MM.1S (cell line): ENCODE data around the gene CNOT2.

ENCODE experiments used
- DNase-seq: peaks from one replicate; pipeline ENCODE4 v3.0.0-alpha.2; 2015
- H2AFZ ChIP-seq: fragments of 300-600 bp; sonication (generic); 2 replicates; pipeline ENCODE4 v1.6.0; 2016; ENCODE audit warnings: antibody characterized with exemption, low read length
- H3F3A ChIP-seq: fragments of 300-600 bp; sonication (generic); 2 replicates; pipeline ENCODE4 v1.6.1; 2016; ENCODE audit warnings: mild to moderate bottlenecking, antibody characterized with exemption, low read length, moderate library complexity, mixed read lengths; ENCODE audit not compliant: insufficient read depth
- H3K27ac ChIP-seq: fragments of 300-600 bp; sonication (generic); 2 replicates; pipeline ENCODE4 v1.5.1; 2016; ENCODE audit warnings: mild to moderate bottlenecking, low read length
- H3K27me3 ChIP-seq: fragments of 300-600 bp; sonication (generic); replicated peaks from 2 replicates; pipeline ENCODE4 v1.6.0; 2016; ENCODE audit warnings: low read length; ENCODE audit not compliant: insufficient read depth
- H3K36me3 ChIP-seq: fragments of 300-600 bp; sonication (generic); replicated peaks from 2 replicates; pipeline ENCODE4 v1.6.1; 2016; ENCODE audit warnings: mild to moderate bottlenecking, low read length, mixed read lengths; ENCODE audit not compliant: insufficient read depth
- H3K4me1 ChIP-seq: fragments of 300-600 bp; sonication (generic); 2 replicates; pipeline ENCODE4 v1.6.1; 2016; ENCODE audit warnings: low read length, mixed read lengths
- H3K4me2 ChIP-seq: fragments of 300-600 bp; sonication (generic); 2 replicates; pipeline ENCODE4 v1.6.0; 2016; ENCODE audit warnings: low read depth, low read length
- H3K4me3 ChIP-seq: fragments of 300-600 bp; sonication (generic); 2 replicates; pipeline ENCODE4 v1.5.1; 2016; ENCODE audit warnings: low read length, mixed read lengths
- H3K79me2 ChIP-seq: fragments of 300-600 bp; sonication (generic); 2 replicates; pipeline ENCODE4 v1.6.1; 2016; ENCODE audit warnings: mixed run types, low read length, mixed read lengths
- H3K9ac ChIP-seq: fragments of 300-600 bp; sonication (generic); 2 replicates; pipeline ENCODE4 v1.6.1; 2016; ENCODE audit warnings: low read length, mixed read lengths
- H3K9me2 ChIP-seq: fragments of 300-600 bp; sonication (generic); replicated peaks from 2 replicates; pipeline ENCODE4 v1.6.1; 2016; ENCODE audit warnings: mild to moderate bottlenecking, low read length, mixed read lengths; ENCODE audit not compliant: insufficient read depth
- H3K9me3 ChIP-seq: fragments of 300-600 bp; sonication (generic); replicated peaks from 2 replicates; pipeline ENCODE4 v1.6.1; 2016; ENCODE audit warnings: mild to moderate bottlenecking, low read length, mixed read lengths; ENCODE audit not compliant: insufficient read depth
- H4K20me1 ChIP-seq: fragments of 300-600 bp; sonication (generic); 2 replicates; pipeline ENCODE4 v1.6.1; 2016; ENCODE audit warnings: mild to moderate bottlenecking, low read length, moderate library complexity, mixed read lengths; ENCODE audit not compliant: insufficient read depth
- EZH2 ChIP-seq: fragments of 300-600 bp; sonication (generic); optimal IDR thresholded peaks from 2 replicates; pipeline ENCODE3; 2017; ENCODE audit warnings: low read depth, mild to moderate bottlenecking, antibody characterized with exemption, low read length, mixed read lengths
- EZH2phosphoT487 ChIP-seq: fragments of 300-600 bp; sonication (generic); IDR thresholded peaks from 2 replicates; pipeline ENCODE4 v1.6.1; 2018; ENCODE audit warnings: antibody characterized with exemption, low read length
- TF ChIP-seq, protein P1 (sequence below): fragments of 300-600 bp; sonication (generic); IDR thresholded peaks from 2 replicates; pipeline ENCODE4 v1.5.1; 2016; ENCODE audit warnings: antibody characterized with exemption, low read length, mixed read lengths

CNOT2 gene

DNA sequence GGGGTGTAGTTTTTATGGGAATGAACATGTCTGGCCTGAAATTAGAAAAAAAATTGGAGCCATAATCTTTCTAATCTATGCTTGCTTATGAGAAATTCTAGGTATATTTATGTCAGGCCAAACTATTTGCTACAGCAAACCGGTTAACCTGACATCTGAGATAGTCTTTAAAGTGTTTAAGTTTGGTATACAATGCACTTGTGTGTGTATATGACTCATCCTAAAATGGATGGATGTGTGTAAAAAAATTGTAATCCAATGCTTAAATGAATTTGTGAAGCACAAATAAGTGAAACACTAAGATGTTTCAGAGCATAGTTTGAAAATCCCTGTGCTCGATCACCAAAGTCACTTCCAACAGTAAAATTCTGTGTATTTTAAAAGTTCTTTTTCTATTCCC is 6.7 kb downstream of the CNOT2 start:
- TF ChIP-seq EZH2phosphoT487, result no peak
- TF ChIP-seq, protein P1, sequence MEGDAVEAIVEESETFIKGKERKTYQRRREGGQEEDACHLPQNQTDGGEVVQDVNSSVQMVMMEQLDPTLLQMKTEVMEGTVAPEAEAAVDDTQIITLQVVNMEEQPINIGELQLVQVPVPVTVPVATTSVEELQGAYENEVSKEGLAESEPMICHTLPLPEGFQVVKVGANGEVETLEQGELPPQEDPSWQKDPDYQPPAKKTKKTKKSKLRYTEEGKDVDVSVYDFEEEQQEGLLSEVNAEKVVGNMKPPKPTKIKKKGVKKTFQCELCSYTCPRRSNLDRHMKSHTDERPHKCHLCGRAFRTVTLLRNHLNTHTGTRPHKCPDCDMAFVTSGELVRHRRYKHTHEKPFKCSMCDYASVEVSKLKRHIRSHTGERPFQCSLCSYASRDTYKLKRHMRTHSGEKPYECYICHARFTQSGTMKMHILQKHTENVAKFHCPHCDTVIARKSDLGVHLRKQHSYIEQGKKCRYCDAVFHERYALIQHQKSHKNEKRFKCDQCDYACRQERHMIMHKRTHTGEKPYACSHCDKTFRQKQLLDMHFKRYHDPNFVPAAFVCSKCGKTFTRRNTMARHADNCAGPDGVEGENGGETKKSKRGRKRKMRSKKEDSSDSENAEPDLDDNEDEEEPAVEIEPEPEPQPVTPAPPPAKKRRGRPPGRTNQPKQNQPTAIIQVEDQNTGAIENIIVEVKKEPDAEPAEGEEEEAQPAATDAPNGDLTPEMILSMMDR, result no peak
- Histone ChIP-seq H3K4me2 (no peak overlapping the region), H3K27me3 (no peaks in the 10 kb centered on the region), H3K4me1 (peaks cover 15% of the 10 kb centered on the region), H3K36me3 (no peaks in the 10 kb centered on the region; the same call in 1 of the 2 replicates), H3K4me3 (no peak overlapping the region), H3K9ac (no peak overlapping the region), H3K9me3 (no peaks in the 10 kb centered on the region), H3F3A (no peaks in the 10 kb centered on the region), H3K27ac (no peak overlapping the region), H3K79me2 (peaks cover 97% of the 10 kb centered on the region), H4K20me1 (peaks cover 30% of the 10 kb centered on the region), H3K9me2 (no peaks in the 10 kb centered on the region), H2AFZ (no peak overlapping the region)
- DNase-seq, result no peak

- H3K79me2 ChIP-seq, result peaks cover 97% of the 10 kb centered on the region
- DNase-seq, result no peak
- H3K4me2 ChIP-seq, result no peak overlapping the region
- H3K36me3 ChIP-seq, result no peaks in the 10 kb centered on the region; the same call in 1 of the 2 replicates
- no peak overlapping the region for H2AFZ ChIP-seq
- H3K9me3 ChIP-seq, result no peaks in the 10 kb centered on the region
- no peak overlapping the region for H3K9ac ChIP-seq
- no peaks in the 10 kb centered on the region for H3K9me2 ChIP-seq
- no peak overlapping the region for H3K27ac ChIP-seq
- no peak overlapping the region for H3K4me3 ChIP-seq
- 0 out of 2 replicates have a peak, but pooled peaks cover 6% of the 10 kb centered on the region for H3K4me1 ChIP-seq
- TF ChIP-seq EZH2 (no peak), EZH2phosphoT487 (no peak)
- TF ChIP-seq, protein P1, result no peak
- peaks cover 30% of the 10 kb centered on the region for H4K20me1 ChIP-seq
- H3K27me3 ChIP-seq, result no peaks in the 10 kb centered on the region
- no peaks in the 10 kb centered on the region for H3F3A ChIP-seq
These were observed 8.0 kb downstream of the CNOT2 start for GRCh38 chr12:70251226-70251625.

- Histone ChIP-seq H3K4me1 (0 out of 2 replicates have a peak, but pooled peaks cover 2% of the 10 kb centered on the region), H3K9me2 (no peaks in the 10 kb centered on the region), H3K27me3 (no peaks in the 10 kb centered on the region), H2AFZ (no peak overlapping the region), H3K27ac (no peak overlapping the region), H3K9ac (no peak overlapping the region), H3K36me3 (no peaks in the 10 kb centered on the region; the same call in 1 of the 2 replicates), H3F3A (no peaks in the 10 kb centered on the region), H3K9me3 (no peaks in the 10 kb centered on the region), H3K79me2 (peaks cover 97% of the 10 kb centered on the region), H3K4me3 (no peak overlapping the region), H3K4me2 (no peak overlapping the region), H4K20me1 (peaks cover 30% of the 10 kb centered on the region)
- no peak for TF ChIP-seq EZH2
- TF ChIP-seq EZH2phosphoT487, result no peak
- TF ChIP-seq, protein P1, result no peak
- DNase-seq, result no peak
These were observed 8.4 kb downstream of the CNOT2 start for GRCh38 chr12:70251661-70252060.
